Measurements from ENCODE around the gene MUCL3.
"Not testable (repeated sequence)": the region's sequence is repeated elsewhere in the genome, so short reads cannot be mapped to it uniquely, and the experiment has no call there.

The MUCL3 gene

GRCh38 chr6:30944051-30944450 is 3.3 kb downstream of the MUCL3 start:
- DNase-seq (ENCODE audit: low spot score) = no peak

- DNase-seq (ENCODE audit: low spot score) = no peak
These were observed 4.5 kb downstream of the MUCL3 start for GRCh38 chr6:30945281-30945680.

GRCh38 chr6:30947231-30947630 is 6.5 kb downstream of the MUCL3 start:
- DNase-seq (ENCODE audit: low spot score) = no peak

GRCh38 chr6:30948811-30949210 is 8.0 kb downstream of the MUCL3 start:
- DNase-seq (ENCODE audit: low spot score) = no peak

- no peak for DNase-seq (ENCODE audit: low spot score)
These were observed 11.2 kb downstream of the MUCL3 start for GRCh38 chr6:30951907-30952469.

- no peak for DNase-seq (ENCODE audit: low spot score)
These were observed 14.0 kb downstream of the MUCL3 start for GRCh38 chr6:30954631-30955366.

- no peak for DNase-seq (ENCODE audit: low spot score)
These were observed 14.7 kb downstream of the MUCL3 start for GRCh38 chr6:30955367-30956042.

- no peak for DNase-seq (ENCODE audit: low spot score)
These were observed 16.9 kb downstream of the MUCL3 start for GRCh38 chr6:30957716-30958115.

GRCh38 chr6:30960907-30961673 is 20.3 kb downstream of the MUCL3 start:
- no peak for DNase-seq (ENCODE audit: low spot score)

GRCh38 chr6:30962716-30963115 is 21.9 kb downstream of the MUCL3 start:
- DNase-seq (ENCODE audit: low spot score) = no peak

- DNase-seq (ENCODE audit: low spot score) = no peak
These were observed 22.9 kb downstream of the MUCL3 start for GRCh38 chr6:30963641-30964040.

GRCh38 chr6:30964075-30964474 is 23.3 kb downstream of the MUCL3 start:
- DNase-seq (ENCODE audit: low spot score) = no peak

GRCh38 chr6:30965140-30965601 is 24.4 kb downstream of the MUCL3 start:
- DNase-seq (ENCODE audit: low spot score) = no peak

GRCh38 chr6:30966154-30966553 is 25.4 kb downstream of the MUCL3 start:
- no peak for DNase-seq (ENCODE audit: low spot score)

GRCh38 chr6:30969171-30969570 is 28.4 kb downstream of the MUCL3 start:
- not testable (repeated sequence) for DNase-seq (ENCODE audit: low spot score)

GRCh38 chr6:30970946-30971345 is 30.2 kb downstream of the MUCL3 start:
- DNase-seq (ENCODE audit: low spot score) = no peak

GRCh38 chr6:30972816-30973215 is 32.0 kb downstream of the MUCL3 start:
- no peak for DNase-seq (ENCODE audit: low spot score)

GRCh38 chr6:30974490-30975252 is 33.9 kb downstream of the MUCL3 start:
- no peak for DNase-seq (ENCODE audit: low spot score)

GRCh38 chr6:30979141-30979540 is 38.4 kb downstream of the MUCL3 start:
- no peak for DNase-seq (ENCODE audit: low spot score)

GRCh38 chr6:30979690-30980089 is 38.9 kb downstream of the MUCL3 start:
- no peak for DNase-seq (ENCODE audit: low spot score)

- DNase-seq (ENCODE audit: low spot score) = no peak
These were observed 41.4 kb downstream of the MUCL3 start for GRCh38 chr6:30981942-30982772.
